CD4-positive, alpha-beta T cell treated with Interleukin-15 for 4 hours (primary cell): Measurements from ENCODE around the gene ZNF236.

Source experiments
- DNase-seq: peaks from one replicate; pipeline ENCODE4 v3.0.0-alpha.2; 2020; ENCODE audit warnings: low spot score

ZNF236 gene

DNA sequence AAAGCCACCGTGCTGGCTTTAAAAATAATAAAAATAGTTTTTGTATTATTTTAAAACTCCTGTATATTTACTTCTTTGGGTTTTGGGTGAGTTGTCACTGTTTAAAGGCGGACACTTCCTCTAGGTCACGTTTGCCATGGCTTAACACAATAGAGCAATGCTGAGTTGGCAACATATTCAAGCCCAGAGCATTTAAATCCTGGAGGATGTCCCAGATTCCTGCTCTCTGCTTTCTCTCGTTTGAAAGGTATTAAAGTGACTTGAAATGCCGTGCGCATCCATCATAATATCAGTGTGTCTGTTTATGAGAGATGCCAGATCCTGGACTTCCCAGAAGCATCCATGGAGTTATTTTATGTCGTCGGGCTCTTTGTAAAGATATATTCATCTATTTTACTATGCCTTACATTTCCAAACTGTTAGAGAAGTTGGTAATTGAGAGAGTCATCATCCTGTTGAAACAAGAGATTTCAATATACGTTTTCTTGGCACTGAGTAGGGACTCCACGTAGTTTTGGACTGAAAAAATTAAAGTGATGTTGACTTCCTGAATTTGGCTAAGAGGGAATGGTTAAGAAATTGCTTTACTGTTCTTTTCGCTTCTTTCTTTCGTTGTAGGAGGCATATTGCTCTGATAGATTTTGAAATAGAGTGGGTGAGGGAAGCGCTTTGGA is 150.6 kb downstream of the ZNF236 start:
- DNase-seq, result no peak

DNA sequence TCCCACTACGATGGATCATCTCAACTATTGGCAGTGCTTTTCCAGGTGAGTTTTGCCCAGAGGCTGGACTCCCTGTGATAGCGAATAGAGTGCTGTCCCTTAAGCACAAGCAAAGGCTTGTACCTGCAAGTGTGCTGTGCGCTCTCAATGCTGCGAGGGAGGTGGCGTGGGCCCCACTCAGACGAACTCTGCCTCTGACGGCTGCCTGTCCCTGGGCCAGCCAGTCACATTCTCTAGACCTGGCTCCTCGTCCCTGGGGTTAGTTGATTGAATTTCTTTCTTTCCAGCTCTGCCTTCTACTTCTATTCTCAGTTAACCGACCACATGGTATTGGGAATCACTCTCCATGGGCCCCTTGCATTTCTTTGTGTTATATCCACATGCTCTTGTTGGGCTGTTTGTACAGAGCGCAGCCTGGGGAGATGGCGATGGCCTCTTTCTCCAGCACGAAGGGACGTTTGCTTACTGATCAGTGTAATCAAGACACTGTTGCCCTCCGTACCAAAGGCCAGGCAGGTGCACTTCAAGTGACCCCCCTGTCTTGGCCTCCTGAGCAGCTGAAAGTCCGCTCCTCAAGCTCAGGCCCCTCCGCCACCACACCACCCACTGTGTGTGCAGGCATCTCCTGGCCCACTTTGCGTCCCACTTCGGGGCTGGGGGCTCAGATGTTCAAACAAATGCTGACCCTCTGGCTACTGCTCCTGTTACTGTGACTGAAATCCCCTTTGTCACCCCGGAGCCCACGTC is 151.3 kb downstream of the ZNF236 start:
- no peak for DNase-seq

DNA sequence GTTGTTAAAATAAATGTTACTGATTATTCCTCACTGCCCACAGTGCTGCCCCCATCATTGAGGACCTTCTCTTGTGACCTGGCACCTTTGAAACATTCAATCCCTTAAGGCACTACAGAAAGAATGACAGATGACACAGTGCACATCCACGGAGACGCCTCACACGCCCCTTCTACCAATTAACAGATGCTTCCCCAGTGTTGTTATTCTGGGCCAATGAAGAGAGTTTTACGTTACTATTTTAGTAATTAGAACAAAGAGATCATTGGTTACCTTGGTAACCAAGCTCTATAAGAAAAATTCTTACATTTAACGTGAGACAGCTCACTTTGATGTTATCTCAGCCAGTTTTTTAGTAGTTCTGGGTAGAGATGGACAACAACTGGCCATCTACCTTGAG is 152.0 kb downstream of the ZNF236 start:
- no peak for DNase-seq

DNA sequence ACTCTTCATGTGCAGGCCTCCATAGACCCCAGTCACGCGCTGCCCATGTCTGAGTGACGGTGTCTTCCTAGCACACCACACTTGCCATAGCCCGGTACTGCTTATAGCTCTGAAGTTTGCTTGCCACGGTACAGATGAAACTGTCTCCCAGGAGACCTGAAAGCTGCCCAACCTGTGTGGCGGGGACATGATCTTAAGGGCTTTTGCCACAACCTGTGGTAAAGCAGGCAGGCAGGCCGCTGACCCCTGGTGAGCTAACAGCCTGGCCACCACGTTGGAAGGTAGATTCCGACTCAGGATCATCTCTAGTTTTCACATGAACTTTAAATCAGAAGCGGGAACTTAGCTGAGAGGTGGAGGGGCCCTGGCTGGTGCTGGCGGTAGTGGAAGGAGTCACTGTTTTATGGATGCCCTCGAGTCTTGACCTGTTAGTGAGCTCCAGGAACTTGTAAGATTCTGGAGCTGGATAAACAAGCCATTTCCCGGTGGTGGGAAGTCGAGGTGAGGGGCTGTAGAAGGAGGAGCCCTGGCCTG is 153.3 kb downstream of the ZNF236 start:
- DNase-seq, result no peak

DNA sequence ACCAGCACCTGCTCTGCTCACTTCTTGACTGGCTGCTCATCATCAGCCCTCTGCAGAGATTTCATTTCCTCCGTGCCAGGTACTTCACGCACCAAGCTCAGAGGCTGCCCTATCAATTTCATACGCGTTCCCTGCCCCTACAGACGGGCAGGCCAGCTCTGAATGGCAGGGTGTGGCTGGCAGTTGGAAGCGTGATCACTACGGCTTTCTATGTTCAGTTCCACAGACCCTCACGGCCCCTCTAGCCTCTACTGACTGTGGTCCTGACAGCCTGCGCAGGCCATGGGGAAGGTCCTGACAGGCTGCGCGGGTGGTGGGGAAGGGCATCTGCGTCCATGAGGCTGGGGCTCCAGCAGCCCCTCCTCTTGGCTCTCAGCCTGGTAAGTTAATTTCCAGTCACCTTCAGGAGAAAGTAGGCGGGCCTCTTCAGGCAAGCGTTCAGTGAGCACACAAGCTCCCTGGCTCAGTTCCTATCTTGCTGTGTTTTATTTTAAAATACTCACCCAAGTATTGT is 154.8 kb downstream of the ZNF236 start:
- no peak for DNase-seq

DNA sequence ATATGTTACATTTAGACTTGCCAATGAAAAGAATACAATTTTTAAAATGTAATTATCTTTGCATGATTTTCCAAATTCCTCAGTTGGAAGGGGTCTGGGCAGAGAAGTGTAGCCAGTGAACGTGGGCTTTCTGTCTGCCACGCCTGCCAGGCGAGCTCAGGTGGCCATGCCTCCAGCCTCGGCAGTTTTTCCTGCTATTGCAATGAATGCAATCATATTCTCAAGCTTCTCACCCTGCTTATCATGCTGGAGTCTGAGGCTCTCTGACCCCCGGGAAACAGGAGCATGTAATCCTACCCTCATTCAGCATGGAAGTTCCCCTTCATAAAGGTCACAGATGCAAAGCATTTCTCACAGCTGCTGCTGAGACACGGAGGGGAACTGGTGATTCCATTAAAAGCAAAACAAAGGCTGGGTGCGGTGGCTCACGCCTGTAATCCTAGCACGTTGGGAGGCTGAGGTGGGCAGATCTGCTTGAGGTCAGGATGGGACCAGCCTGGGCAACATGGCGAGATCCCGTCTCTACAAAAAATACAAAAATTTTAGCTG is 155.4 kb downstream of the ZNF236 start:
- no peak for DNase-seq

DNA sequence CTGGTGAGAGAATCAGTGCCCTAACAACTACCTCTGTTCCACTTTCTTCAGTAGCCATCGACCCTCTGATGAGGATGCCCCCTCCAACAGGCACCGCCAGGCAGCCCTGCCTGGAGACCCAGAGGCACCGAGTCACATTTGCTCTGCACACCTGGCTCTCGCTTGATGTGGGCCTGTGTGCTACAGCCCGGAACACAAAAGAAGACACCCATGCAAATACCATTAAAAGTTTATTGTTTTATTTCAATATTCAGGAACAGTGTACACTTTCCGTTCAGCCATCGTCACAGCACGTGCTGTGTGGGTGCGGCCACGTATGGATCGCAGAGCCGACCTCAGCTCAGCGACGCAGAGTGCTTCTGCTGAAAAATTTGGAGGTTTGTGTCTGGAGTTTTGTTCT is 156.3 kb downstream of the ZNF236 start:
- DNase-seq, result no peak

DNA sequence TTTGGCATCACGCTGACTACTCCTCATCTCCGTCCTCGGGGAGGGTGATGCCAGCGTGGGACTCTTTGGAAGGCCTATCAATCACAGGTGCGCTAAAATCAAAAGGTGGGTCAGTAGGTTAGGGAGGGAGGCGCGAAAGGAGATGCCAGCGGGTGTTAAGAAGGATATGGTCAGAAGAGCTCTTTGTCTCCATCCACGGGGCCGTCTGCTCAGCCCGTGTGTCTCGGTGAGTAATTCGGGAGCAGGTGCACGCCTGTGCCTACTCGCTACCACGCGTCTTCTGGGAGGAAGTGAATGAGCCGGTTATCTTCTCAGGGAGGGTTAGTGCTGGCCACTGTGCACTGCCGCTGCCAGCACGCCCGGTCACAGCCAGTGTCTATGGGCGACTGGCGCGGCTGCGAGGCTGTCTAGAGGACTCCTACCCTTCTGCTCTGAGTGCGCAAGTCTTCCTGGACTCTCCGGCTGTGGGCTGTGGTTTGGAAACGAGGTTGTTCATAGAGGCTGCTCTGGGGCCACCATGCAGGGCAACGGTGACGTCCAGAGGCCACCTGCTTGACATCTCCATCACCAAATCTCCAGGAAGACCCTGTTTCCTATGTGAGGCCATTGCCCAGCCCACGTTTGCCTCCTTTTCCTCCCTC is 156.9 kb downstream of the ZNF236 start:
- no peak for DNase-seq

DNA sequence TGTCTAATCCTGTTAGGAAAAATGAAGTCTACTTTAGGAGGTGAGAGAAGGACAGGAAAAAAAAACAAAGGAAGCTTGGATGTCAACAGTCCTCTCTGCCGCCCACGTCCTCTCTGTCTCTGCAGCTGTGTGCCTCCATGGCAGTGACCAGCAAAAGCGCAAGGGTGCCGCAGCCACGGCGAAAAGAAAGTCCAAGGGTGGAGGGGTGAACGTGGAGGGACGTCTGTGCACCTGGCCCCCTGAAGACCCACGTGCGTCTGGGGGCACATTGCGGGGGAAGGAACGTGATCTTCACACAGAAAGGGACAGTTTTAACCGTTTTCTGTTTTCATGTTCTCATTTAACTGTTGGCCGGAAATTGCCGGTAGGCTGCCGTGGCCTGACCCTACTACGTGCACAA is 157.5 kb downstream of the ZNF236 start:
- DNase-seq, result no peak

DNA sequence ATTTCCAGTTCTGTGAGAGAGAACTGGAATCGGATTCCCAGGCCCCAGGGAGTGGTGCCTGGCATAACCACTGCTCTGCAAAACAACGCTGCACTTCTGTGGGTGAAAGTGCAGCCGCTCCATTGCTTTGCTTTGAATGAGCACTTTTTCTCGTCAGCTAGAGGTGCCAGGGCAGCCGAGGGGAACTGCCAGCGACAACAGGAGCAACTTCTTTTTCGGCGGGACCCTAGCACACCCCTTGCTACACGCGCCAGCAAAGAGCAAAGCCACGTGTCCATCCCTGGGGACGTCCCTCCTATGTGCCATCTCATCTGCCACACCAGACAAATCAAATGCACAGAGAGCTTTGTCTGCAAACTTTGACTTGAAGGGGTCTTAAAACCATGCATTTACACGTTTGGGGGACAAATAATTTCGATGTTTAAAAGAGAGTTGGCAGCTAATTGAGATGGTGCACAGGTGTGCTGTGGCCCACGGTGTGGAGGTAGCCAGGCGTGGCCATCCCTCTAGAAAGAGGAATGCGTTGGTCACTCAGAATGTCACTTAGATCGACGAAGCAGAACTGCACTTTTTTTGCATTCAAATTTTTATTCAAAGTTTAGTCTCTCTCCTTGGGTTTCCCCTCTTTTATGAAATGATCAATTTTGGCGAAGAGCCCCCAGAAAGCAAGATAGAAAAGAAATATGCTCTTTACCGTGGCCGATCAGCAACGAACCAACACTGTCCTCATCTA is 158.5 kb downstream of the ZNF236 start:
- DNase-seq, result no peak

DNA sequence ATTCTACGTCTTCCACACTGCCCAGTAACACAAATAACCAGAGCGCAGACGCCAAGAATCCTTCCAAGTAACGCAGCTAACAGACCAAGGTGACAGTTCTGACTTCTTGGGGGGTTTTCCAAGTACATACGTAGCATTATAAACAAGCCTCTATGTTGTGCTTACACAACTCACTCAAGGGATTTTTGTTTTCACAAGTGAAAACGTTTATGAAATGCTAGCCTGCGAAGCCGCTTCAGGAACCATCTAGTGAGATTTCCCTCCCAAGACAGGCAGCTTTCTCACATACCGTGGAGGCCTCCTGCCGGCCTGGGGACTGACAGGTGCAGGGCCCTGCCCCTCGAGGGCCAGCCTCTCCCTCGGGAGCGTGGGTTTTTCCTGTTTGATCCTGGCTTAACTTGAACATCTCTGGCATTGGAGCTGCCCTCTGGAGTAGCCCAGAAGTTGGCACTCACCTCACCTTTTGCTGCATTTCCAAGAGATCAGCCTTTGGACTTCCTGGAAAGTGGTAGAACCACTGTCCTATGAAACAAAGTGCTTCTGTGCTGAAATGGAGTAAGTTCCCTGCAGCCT is 159.1 kb downstream of the ZNF236 start:
- DNase-seq, result no peak

DNA sequence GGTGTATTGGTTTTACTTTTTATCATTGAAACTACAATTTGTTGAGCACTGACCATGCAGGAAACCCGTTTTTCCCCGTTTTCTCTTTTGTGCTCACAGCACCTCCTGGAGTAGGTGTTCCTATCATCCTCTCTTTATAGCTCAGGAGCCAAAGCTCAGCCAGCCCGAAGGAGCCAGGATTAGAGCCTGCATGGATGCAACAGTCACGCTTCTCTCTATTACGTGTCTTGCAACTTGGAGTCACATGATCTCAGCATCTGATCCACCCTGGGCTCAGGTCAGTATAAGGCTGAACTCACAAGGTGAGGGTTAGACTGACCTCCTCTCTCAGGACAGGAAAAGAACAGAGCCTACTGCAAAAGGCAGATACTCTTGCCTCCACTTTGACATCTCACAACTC is 159.7 kb downstream of the ZNF236 start:
- DNase-seq, result no peak

DNA sequence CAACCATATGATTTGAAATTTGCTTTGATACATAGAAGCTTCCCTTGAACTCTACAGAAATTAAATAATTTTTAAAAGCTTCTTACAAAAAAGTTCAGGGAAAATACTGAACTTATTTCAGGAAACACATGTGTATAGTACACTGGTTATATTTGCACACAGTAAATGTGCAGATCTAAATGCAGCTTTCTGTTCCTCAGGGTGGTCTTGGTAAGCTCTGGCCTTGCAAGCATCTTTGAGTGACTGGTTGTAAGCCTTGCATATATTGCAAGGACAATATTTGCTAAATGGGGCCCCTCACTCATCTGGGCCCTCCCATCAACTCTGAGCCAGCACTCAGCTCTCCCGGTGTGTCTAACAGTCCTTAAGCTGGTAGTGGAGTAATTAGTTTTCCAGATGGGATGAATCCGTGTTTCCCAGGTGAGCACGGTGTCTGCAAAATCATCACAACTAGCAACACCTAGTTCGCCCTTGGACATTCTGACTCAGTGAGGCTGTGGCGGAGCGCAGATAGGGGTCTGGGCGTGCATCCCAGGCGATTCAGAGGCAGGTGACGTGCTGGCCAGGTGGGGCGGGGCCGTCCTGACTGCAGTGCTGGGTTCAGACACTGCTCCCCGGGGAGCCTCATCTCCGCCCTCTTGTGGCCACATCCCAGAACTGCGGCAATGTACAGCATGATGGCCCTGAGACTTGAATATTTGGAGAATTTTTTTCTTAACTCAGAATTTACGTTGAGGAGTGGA is 160.7 kb downstream of the ZNF236 start:
- DNase-seq, result peak; percentile 83

DNA sequence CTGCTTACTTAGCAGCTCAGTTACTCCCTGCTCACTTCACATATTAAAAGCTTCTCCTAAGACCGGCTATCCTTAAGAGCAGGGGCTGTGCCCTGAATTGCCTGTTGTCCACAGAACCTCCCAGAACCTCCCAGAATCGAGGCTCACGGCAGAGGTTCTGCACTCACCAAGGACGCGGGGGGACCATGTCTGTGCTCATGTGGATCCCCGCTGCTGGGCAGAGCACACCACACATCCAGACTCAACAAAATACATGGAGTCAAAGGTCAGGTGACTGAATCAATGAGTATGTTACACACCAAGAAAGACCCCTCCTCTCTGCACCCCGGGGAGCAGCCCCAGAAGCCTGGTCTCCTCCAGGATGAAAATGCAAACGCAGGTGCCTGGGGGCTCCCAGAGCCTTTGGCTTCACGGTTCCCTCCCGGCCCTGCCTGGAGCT is 161.3 kb downstream of the ZNF236 start:
- DNase-seq, result no peak

DNA sequence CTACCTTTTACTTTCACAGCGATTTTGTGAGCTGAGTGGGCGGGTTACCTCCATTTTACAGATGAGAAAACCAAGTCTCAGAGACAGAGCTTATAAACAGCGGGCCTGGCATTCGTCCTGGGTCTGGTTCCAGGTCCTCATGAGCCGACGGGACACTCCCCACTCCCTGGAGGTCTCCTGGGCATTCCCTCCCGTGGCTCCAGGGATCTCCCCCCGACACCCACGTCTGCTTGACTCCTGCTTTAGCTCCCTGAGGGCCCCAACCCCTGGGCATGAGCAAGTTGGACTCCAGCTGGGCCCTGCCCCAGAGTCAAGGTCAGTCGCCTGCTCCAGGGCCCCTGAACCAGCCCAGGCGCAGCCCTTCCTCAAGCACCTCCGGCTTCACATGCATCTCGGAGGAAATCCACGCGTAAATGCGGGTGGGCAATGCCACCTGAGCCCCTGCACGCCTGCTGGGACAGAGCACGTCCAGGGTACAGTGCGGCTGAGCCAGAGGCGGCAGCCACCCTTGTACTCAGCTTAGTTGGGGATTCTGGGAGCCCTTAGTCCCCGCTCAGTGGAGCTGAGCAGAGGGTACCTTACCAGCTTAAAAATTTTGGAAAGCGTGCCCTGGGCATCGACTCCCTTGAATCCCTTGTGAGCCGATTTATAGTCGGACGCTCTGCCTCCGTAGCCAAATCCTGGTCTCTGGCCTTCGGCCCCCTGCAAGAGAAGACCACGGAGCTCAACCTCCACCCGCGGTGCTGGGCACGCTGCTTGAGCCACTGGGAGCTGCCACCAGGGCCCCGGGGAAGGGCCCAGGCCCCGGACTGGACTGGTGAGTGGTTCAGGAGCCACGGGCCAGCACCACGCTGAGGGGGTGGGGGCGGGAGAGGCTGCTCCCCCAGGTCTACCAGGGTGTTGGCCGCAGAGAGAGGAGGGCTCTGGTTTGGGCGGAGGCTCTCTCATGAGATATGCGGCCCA is 162.1 kb downstream of the ZNF236 start:
- DNase-seq, result no peak

DNA sequence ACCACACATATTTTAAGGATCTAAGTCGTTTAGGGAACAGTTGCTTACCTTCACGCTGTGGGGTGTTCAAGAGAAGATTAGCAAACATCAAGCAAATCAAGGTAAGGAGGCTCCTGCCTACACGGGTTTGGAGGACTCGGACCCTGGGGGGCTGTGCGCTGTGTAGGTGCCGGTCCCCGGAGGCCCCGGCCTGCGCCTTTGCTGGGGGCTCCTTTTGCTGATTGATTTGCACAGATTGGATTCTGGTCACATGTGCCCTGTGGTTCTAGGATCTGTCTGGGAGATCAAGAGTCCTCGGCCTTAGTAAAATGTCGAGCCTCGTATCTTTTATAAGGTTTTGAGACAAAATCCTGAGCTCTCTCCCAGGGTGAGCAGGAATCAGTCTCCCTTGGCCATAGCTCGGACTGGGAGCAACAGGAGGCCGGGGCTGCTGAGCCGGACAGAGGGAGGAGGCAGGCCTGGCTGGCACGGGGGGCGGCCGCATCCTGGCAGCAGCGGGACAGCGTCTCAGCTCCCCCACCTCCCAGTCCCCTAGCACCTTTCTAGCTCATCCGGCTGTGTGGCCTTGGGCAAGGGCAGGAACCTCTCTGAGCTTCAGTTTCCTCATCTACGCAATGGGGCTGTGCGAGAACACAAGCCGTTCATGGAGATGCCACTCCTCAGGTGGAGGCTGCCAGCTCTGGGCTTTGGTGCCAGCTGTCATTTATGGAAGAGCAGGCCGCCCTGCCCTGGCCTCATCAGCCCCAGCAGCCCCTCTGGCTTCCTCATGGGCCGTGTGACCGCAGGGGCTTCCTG is 163.0 kb downstream of the ZNF236 start:
- DNase-seq, result no peak

DNA sequence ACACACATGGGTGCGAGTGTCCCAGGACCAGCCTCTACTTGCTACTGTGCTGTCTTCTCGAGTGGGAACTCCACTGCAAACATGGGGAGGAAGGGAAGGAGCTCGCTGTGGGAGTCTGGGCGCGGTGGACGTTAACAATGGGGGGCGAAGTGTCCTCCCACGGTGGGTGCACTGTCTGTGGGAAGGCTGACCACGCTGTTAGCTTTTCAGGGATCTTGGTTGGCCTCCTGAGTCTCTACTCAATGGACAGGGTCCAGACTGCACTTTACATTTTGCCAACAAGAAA is 163.5 kb downstream of the ZNF236 start:
- no peak for DNase-seq

DNA sequence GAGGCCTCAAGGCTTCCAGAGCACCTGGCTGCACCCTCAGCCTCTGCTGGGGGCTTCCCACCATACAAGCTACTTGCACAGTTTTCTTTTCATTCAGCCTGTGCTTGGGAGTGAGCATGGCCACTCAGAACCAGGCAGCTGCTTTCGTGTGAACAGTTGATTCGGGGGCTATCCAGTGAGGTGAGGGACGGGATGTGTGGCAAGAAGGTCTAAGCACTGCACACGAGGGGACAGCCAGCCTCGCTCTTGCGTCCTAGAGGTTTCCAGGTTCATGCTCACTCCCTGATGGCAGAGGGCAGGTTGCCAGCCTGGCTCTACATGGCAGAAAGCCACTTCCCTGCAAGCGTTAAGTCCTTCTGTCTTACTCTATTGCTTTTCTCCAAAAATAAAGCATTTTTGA is 164.0 kb downstream of the ZNF236 start:
- no peak for DNase-seq
